Type B pancreatic cell (in vitro differentiated cells): Measurements from ENCODE around the gene TUB. TPM values are rescaled to one million over a fixed set of nuclear protein-coding genes. Genes with fewer than 3 reads are reported as not detected.

Experiments
- DNase-seq: peaks from one replicate; pipeline ENCODE4 v3.0.0; 2021; ENCODE audit warnings: mixed read lengths; ENCODE audit not compliant: unreplicated experiment; ENCODE audit errors: extremely low spot score
- H3K27ac Mint-ChIP-seq: 2 replicates; pipeline ENCODE4 v1.8.0; 2021; ENCODE audit warnings: mild to moderate bottlenecking, mixed read lengths
- H3K27me3 Mint-ChIP-seq: 2 replicates; pipeline ENCODE4 v1.8.0; 2021; ENCODE audit warnings: mixed read lengths
- H3K36me3 Mint-ChIP-seq: 2 replicates; pipeline ENCODE4 v1.8.0; 2021; ENCODE audit warnings: mixed read lengths
- H3K4me1 Mint-ChIP-seq: one replicate; pipeline ENCODE4 v1.8.0; 2021; ENCODE audit warnings: mixed read lengths; ENCODE audit not compliant: unreplicated experiment
- H3K4me3 Mint-ChIP-seq: 2 replicates; pipeline ENCODE4 v1.8.0; 2021; ENCODE audit warnings: mild to moderate bottlenecking, mixed read lengths
- H3K9me3 Mint-ChIP-seq: 2 replicates; pipeline ENCODE4 v1.8.0; 2021; ENCODE audit warnings: mixed read lengths
- total RNA-seq: library from RNA; stranded (reverse); gene quantifications from 2 replicates; pipeline ENCODE4 v1.2.1, GENCODE V29; 2021; ENCODE audit warnings: low replicate concordance
- TF ChIP-seq, protein P1 (sequence below): fragments of 200-600 bp; sonication (generic); conservative IDR thresholded peaks from 2 replicates; pipeline ENCODE4 v1.5.0; 2021; ENCODE audit warnings: antibody characterized with exemption, mild to moderate bottlenecking

The TUB gene
- total RNA-seq, 1 donor from 2014 or later: 28.8 TPM

- Mint-ChIP-seq H3K9me3 (no peaks in the 10 kb centered on the region), H3K36me3 (no peaks in the 10 kb centered on the region), H3K4me3 (no peak overlapping the region), H3K4me1 (no peaks in the 10 kb centered on the region), H3K27ac (no peak overlapping the region), H3K27me3 (peaks cover 31% of the 10 kb centered on the region)
- TF ChIP-seq, protein P1, sequence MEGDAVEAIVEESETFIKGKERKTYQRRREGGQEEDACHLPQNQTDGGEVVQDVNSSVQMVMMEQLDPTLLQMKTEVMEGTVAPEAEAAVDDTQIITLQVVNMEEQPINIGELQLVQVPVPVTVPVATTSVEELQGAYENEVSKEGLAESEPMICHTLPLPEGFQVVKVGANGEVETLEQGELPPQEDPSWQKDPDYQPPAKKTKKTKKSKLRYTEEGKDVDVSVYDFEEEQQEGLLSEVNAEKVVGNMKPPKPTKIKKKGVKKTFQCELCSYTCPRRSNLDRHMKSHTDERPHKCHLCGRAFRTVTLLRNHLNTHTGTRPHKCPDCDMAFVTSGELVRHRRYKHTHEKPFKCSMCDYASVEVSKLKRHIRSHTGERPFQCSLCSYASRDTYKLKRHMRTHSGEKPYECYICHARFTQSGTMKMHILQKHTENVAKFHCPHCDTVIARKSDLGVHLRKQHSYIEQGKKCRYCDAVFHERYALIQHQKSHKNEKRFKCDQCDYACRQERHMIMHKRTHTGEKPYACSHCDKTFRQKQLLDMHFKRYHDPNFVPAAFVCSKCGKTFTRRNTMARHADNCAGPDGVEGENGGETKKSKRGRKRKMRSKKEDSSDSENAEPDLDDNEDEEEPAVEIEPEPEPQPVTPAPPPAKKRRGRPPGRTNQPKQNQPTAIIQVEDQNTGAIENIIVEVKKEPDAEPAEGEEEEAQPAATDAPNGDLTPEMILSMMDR: no peak
- no peak for DNase-seq
Measured at GRCh38 chr11:8040921-8041285, 40.1 kb upstream of the TUB start.

- Mint-ChIP-seq H3K4me3 (no peak overlapping the region), H3K9me3 (no peaks in the 10 kb centered on the region), H3K4me1 (no peaks in the 10 kb centered on the region), H3K27me3 (peaks cover 35% of the 10 kb centered on the region), H3K27ac (no peak overlapping the region), H3K36me3 (no peaks in the 10 kb centered on the region)
- TF ChIP-seq, protein P1: no peak
- no peak for DNase-seq
Measured at GRCh38 chr11:8041576-8041975, 39.4 kb upstream of the TUB start.

DNA sequence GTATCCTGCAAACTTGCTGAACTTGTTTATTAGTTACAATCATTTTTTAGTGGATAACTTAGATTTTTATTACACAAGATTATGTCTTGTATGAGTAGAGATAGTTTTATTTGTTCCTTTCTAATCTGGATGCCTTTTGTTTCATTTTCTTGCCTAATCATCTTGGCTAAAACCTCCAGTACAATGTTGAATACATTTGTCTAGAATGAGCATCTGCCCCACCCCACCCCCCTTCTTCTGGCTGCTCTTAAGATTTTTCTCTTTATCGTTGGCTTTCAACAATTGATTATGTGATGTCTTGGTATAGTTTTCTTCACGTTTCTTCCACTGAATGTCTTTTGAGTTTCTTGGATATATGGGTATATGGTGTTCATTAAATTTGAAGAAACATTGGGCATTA lies 37.3 kb upstream of the TUB start:
- Mint-ChIP-seq H3K9me3 (no peaks in the 10 kb centered on the region), H3K36me3 (no peaks in the 10 kb centered on the region), H3K4me3 (no peak overlapping the region), H3K27me3 (peaks cover 29% of the 10 kb centered on the region), H3K27ac (no peak overlapping the region), H3K4me1 (no peaks in the 10 kb centered on the region)
- DNase-seq: no peak
- TF ChIP-seq, protein P1: no peak

DNA sequence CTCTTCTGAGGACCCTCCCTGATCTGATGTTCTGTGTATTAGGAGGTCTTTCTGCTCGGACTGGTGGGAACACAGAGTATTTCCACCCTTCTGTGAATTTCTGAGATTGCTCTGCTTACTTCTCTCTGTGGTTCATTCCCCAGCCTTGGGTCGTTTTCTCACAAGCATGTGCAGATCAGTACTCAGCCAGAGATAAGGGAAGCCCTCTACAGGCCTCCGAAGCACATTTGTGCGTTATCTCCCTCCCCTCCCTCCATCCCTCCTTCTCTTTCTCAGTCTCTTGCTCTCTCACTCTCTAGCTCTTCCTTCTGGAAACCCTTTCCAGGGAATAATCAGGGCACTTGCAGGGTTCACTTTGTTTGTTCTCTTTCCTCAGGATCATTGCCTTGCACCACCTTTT lies 35.2 kb upstream of the TUB start:
- peaks cover 29% of the 10 kb centered on the region for H3K27me3 Mint-ChIP-seq
- no peak for DNase-seq
- H3K27ac Mint-ChIP-seq: no peak overlapping the region
- H3K9me3 Mint-ChIP-seq: no peaks in the 10 kb centered on the region
- no peaks in the 10 kb centered on the region for H3K36me3 Mint-ChIP-seq
- H3K4me3 Mint-ChIP-seq: no peak overlapping the region
- H3K4me1 Mint-ChIP-seq: no peaks in the 10 kb centered on the region
- TF ChIP-seq, protein P1: no peak

DNA sequence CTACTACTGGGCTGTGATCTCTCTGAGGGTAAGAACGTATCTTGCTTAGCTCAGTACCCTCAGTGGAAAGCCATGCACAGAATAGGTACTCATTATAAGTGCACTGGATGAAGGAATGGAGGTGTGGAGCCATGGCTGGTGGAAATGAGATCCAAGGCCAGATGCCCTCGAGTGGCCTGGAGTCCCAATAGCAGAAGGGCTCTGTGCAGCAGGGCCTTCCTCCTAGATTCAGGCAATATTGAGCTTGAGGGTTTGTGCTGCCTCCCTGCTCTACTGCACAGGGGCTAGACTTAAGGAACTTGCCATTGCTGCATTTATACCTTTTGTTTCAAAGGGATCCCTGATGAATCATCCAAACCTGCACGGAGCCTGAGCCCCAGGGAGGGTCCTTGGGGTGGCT lies 33.6 kb upstream of the TUB start:
- no peak for DNase-seq
- no peaks in the 10 kb centered on the region for H3K9me3 Mint-ChIP-seq

More for the DNA sequence above, 33.6 kb upstream of the TUB start:
- Mint-ChIP-seq H3K4me3 (no peak overlapping the region), H3K36me3 (no peaks in the 10 kb centered on the region), H3K27me3 (peaks cover 29% of the 10 kb centered on the region), H3K27ac (no peak overlapping the region), H3K4me1 (no peaks in the 10 kb centered on the region)
- TF ChIP-seq, protein P1: no peak
